H9 (cell line): ENCODE results near the gene TCEA2. TPM values are rescaled to one million over a fixed set of nuclear protein-coding genes. Genes with fewer than 3 reads are reported as not detected.

Experiments
- DNase-seq: peaks from one replicate; pipeline ENCODE4 v3.0.0-alpha.2; 2017
- H2AFZ ChIP-seq: one replicate; pipeline ENCODE4 v1.6.1; 2013; ENCODE audit warnings: mild to moderate bottlenecking, low read length, control low read depth, moderate library complexity
- H2AK5ac ChIP-seq: 2 replicates; pipeline ENCODE4 v1.6.1; 2013; ENCODE audit warnings: low read length, control low read depth, mixed read lengths; ENCODE audit not compliant: insufficient read length
- H2BK120ac ChIP-seq: one replicate; pipeline ENCODE4 v1.6.1; 2013; ENCODE audit warnings: low read depth, mild to moderate bottlenecking, low read length, control low read depth, inconsistent platforms; ENCODE audit not compliant: poor library complexity, severe bottlenecking
- H2BK12ac ChIP-seq: 2 replicates; pipeline ENCODE4 v1.6.1; 2013; ENCODE audit warnings: low read length, control low read depth, mixed read lengths, low read depth; ENCODE audit not compliant: insufficient read length
- H2BK15ac ChIP-seq: 2 replicates; pipeline ENCODE4 v1.6.1; 2013; ENCODE audit warnings: low read depth, low read length, control low read depth
- H2BK20ac ChIP-seq: one replicate; pipeline ENCODE4 v1.6.1; 2013; ENCODE audit warnings: low read depth, mild to moderate bottlenecking, low read length, control low read depth, inconsistent platforms; ENCODE audit not compliant: poor library complexity, severe bottlenecking
- H2BK5ac ChIP-seq: 2 replicates; pipeline ENCODE4 v1.6.1; 2013; ENCODE audit warnings: low read length, control low read depth, mixed read lengths; ENCODE audit not compliant: insufficient read length
- H3K14ac ChIP-seq: 2 replicates; pipeline ENCODE4 v1.6.1; 2013; ENCODE audit warnings: low read length, control low read depth; ENCODE audit not compliant: insufficient read depth
- H3K18ac ChIP-seq: 2 replicates; pipeline ENCODE4 v1.6.1; 2013; ENCODE audit warnings: low read depth, mild to moderate bottlenecking, mixed read lengths, low read length, control low read depth; ENCODE audit not compliant: insufficient read length
- H3K23ac ChIP-seq: 2 replicates; pipeline ENCODE4 v1.6.1; 2013; ENCODE audit warnings: low read length, control low read depth, mixed read lengths, low read depth; ENCODE audit not compliant: insufficient read length
- H3K23me2 ChIP-seq: 2 replicates; pipeline ENCODE4 v1.6.1; 2013; ENCODE audit warnings: low read depth, mild to moderate bottlenecking, mixed read lengths, low read length, control low read depth; ENCODE audit not compliant: insufficient read length, poor library complexity, severe bottlenecking
- H3K27ac ChIP-seq: 2 replicates; pipeline ENCODE4 v1.5.1; 2013; ENCODE audit warnings: low read length, control low read depth, mixed read lengths, low read depth; ENCODE audit not compliant: insufficient read length
- H3K27me3 ChIP-seq: 2 replicates; pipeline ENCODE4 v1.6.1; 2013; ENCODE audit warnings: low read length, control low read depth, inconsistent platforms; ENCODE audit not compliant: insufficient read depth
- H3K4ac ChIP-seq: 2 replicates; pipeline ENCODE4 v1.6.1; 2013; ENCODE audit warnings: low read depth, mild to moderate bottlenecking, control low read depth, inconsistent platforms, low read length, moderate library complexity
- H3K4me1 ChIP-seq: 2 replicates; pipeline ENCODE4 v1.6.1; 2013; ENCODE audit warnings: low read length, control low read depth, inconsistent platforms; ENCODE audit not compliant: insufficient read depth
- H3K4me2 ChIP-seq: 2 replicates; pipeline ENCODE4 v1.6.1; 2013; ENCODE audit warnings: low read length, control low read depth, mixed read lengths; ENCODE audit not compliant: insufficient read length, insufficient read depth
- H3K56ac ChIP-seq: 2 replicates; pipeline ENCODE4 v1.6.1; 2013; ENCODE audit warnings: low read depth, mild to moderate bottlenecking, mixed read lengths, low read length, control low read depth; ENCODE audit not compliant: insufficient read length
- H3K79me1 ChIP-seq: 2 replicates; pipeline ENCODE4 v1.6.1; 2013; ENCODE audit warnings: low read depth, mild to moderate bottlenecking, moderate library complexity, low read length, control low read depth, inconsistent platforms; ENCODE audit not compliant: insufficient read depth, poor library complexity, severe bottlenecking
- H3K79me2 ChIP-seq: 2 replicates; pipeline ENCODE4 v1.6.1; 2013; ENCODE audit warnings: low read length, control low read depth, inconsistent platforms; ENCODE audit not compliant: insufficient read depth
- H3K9ac ChIP-seq: 2 replicates; pipeline ENCODE4 v1.6.1; 2013; ENCODE audit warnings: low read length, control low read depth, mixed read lengths; ENCODE audit not compliant: insufficient read length; ENCODE audit errors: extremely low read depth
- H3K9me3 ChIP-seq: one replicate; pipeline ENCODE4 v1.6.1; 2013; ENCODE audit warnings: low read depth, low read length, inconsistent platforms; ENCODE audit not compliant: control insufficient read depth
- H3T11ph ChIP-seq: one replicate; pipeline ENCODE4 v1.6.1; 2013; ENCODE audit warnings: mild to moderate bottlenecking, low read length, control low read depth, inconsistent platforms
- H4K20me1 ChIP-seq: one replicate; pipeline ENCODE4 v1.6.1; 2013; ENCODE audit not compliant: control insufficient read depth, insufficient read length, insufficient read depth
- H4K5ac ChIP-seq: 2 replicates; pipeline ENCODE4 v1.6.1; 2013; ENCODE audit warnings: low read depth, mild to moderate bottlenecking, mixed read lengths, low read length, control low read depth; ENCODE audit not compliant: insufficient read length
- H4K8ac ChIP-seq: replicated peaks from 2 replicates; pipeline ENCODE4 v1.6.1; 2013; ENCODE audit warnings: low read length, control low read depth, mixed read lengths, low read depth; ENCODE audit not compliant: insufficient read length
- H4K91ac ChIP-seq: 2 replicates; pipeline ENCODE4 v1.6.1; 2013; ENCODE audit warnings: low read depth, mild to moderate bottlenecking, moderate library complexity, mixed read lengths, low read length, control low read depth; ENCODE audit not compliant: insufficient read length
- H3K27ac Mint-ChIP-seq, 3 experiments: 2 replicates in 2 of 3; 3 replicates in 1 of 3; pipeline ENCODE4 v1.8.0; 2020 to 2021; ENCODE audit warnings: mixed read lengths in 3 of 3, mild to moderate bottlenecking in 1 of 3, moderate library complexity in 1 of 3
- H3K27me3 Mint-ChIP-seq: 2 replicates; pipeline ENCODE4 v1.8.0; 2021; ENCODE audit warnings: low read depth, mild to moderate bottlenecking, moderate library complexity, mixed read lengths
- H3K36me3 Mint-ChIP-seq, 3 experiments: 2 replicates in 2 of 3; 3 replicates in 1 of 3; pipeline ENCODE4 v1.8.0; 2020 to 2021; ENCODE audit warnings: low read depth in 3 of 3, mixed read lengths in 3 of 3; ENCODE audit not compliant: insufficient read depth in 1 of 3
- H3K4me1 Mint-ChIP-seq, 2 experiments: 2 replicates each; pipeline ENCODE4 v1.8.0; 2020; ENCODE audit warnings: mixed read lengths in 2 of 2
- H3K4me3 Mint-ChIP-seq, 2 experiments: 2 replicates in 1 of 2; 3 replicates in 1 of 2; pipeline ENCODE4 v1.8.0; 2020 to 2021; ENCODE audit warnings: mild to moderate bottlenecking in 2 of 2, mixed read lengths in 2 of 2, moderate library complexity in 1 of 2
- H3K9me3 Mint-ChIP-seq, 2 experiments: 2 replicates in 1 of 2; 3 replicates in 1 of 2; pipeline ENCODE4 v1.8.0; 2020; ENCODE audit warnings: mild to moderate bottlenecking in 2 of 2, mixed read lengths in 2 of 2, moderate library complexity in 1 of 2
- WGBS: extraction: QIAGEN DNeasy Blood & Tissue Kit; methylation state at CpG from one replicate; pipeline ENCODE4 v1.1.7; 2013; ENCODE audit warnings: missing lambda C conversion rate, low lambda C conversion rate, mixed read lengths; ENCODE audit not compliant: insufficient read length; ENCODE audit errors: extremely low coverage; 5-methylcytosine and 5-hydroxymethylcytosine counted together
- total RNA-seq: library from RNA; stranded (reverse); gene quantifications from 2 replicates; pipeline ENCODE4 v1.2.1, GENCODE V29; 2021
- TF ChIP-seq, protein P1 (sequence below): fragments of 200-600 bp; sonication (generic); conservative IDR thresholded peaks from 3 replicates; pipeline ENCODE4 v1.8.0; 2021; ENCODE audit warnings: antibody characterized with exemption, mild to moderate bottlenecking

Gene TCEA2
- total RNA-seq, 1 experiment from 2014 or later: 51.7 TPM

DNA sequence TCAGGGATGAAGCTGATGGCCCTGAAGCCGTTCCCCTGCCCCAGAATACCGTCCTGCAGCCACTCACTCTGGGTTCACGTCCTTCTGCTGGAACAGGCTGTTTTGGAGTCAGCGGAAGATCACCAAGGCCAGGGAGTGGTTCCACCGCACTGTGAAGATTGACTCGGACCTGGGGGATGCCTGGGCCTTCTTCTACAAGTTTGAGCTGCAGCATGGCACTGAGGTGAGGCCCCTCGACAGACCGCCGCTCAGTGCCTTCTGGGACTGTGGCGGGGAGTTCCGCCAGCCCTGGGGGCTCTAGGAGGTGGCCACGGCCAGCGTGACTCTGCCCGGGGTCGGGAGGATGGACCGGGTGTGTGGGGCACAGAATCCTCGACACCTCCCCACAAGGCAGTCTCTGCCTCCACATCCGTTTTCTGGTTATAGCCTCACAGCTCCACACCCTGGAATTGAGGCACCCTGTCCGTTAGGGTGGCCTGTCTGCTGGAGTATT, 31.1 kb upstream of the TCEA2 start:
- Histone ChIP-seq H2BK20ac (no peak overlapping the region), H3K23ac (no peak overlapping the region), H3K9ac (no peak overlapping the region), H3K18ac (no peak overlapping the region), H2AFZ (no peak overlapping the region), H2BK15ac (no peak overlapping the region), H3K23me2 (no peaks in the 10 kb centered on the region), H4K8ac (no peak overlapping the region), H3K79me2 (no peaks in the 10 kb centered on the region), H3K56ac (no peak overlapping the region), H3K4me1 (no peaks in the 10 kb centered on the region; the same call in 1 of the 2 replicates), H3K79me1 (no peaks in the 10 kb centered on the region), H2BK12ac (no peak overlapping the region), H2BK5ac (no peak overlapping the region), H3K4me2 (no peak overlapping the region), H4K20me1 (no peaks in the 10 kb centered on the region), H2BK120ac (no peak overlapping the region), H4K91ac (no peak overlapping the region), H3K9me3 (no peaks in the 10 kb centered on the region), H3T11ph (no peak overlapping the region), H4K5ac (no peak overlapping the region), H3K4ac (no peak overlapping the region), H3K14ac (no peak overlapping the region), H3K27me3 (no peaks in the 10 kb centered on the region), H3K27ac (no peak overlapping the region), H2AK5ac (no peak overlapping the region)
- Mint-ChIP-seq H3K27me3 (no peaks in the 10 kb centered on the region), H3K27ac (no peak overlapping the region; a peak in 1 of 7 replicates), H3K4me1 (peaks cover 17 to 19% of the 10 kb centered on the region in 2 experiments), H3K9me3 (no peaks in the 10 kb centered on the region), H3K4me3 (no peak overlapping the region), H3K36me3 (peaks cover 24 to 71% (median 55%) of the 10 kb centered on the region in 3 experiments)
- DNase-seq: no peak
- TF ChIP-seq, protein P1, sequence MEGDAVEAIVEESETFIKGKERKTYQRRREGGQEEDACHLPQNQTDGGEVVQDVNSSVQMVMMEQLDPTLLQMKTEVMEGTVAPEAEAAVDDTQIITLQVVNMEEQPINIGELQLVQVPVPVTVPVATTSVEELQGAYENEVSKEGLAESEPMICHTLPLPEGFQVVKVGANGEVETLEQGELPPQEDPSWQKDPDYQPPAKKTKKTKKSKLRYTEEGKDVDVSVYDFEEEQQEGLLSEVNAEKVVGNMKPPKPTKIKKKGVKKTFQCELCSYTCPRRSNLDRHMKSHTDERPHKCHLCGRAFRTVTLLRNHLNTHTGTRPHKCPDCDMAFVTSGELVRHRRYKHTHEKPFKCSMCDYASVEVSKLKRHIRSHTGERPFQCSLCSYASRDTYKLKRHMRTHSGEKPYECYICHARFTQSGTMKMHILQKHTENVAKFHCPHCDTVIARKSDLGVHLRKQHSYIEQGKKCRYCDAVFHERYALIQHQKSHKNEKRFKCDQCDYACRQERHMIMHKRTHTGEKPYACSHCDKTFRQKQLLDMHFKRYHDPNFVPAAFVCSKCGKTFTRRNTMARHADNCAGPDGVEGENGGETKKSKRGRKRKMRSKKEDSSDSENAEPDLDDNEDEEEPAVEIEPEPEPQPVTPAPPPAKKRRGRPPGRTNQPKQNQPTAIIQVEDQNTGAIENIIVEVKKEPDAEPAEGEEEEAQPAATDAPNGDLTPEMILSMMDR: no peak
- no CpG with 5 or more reads among the region's 19 CpGs for WGBS
